HG03139 (cell line): ENCODE results near the gene EZH1.
A peak's percentile ranks its signal among the peaks of the same experiment; 100 is the strongest.
"Not testable (repeated sequence)": the region's sequence is repeated elsewhere in the genome, so short reads cannot be mapped to it uniquely, and the experiment has no call there.

Source experiments
- ATAC-seq: cut with Tn5 transposase; IDR thresholded peaks from one replicate; pipeline ENCODE4 v1.9.1; 2021; ENCODE audit not compliant: unreplicated experiment

The EZH1 gene

GRCh38 chr17:42773290-42774035 lies 28.6 kb upstream of the EZH1 start, which contains the start of gene VPS25:
VPS25 (plus strand) TSS chr17:42773449; CDS start chr17:42773476, 27 bp downstream.
- ATAC-seq, result no peak

GRCh38 chr17:42772945-42773289 lies 28.1 kb upstream of the EZH1 start:
- no peak for ATAC-seq

- ATAC-seq, result not testable (repeated sequence)
Measured at GRCh38 chr17:42769964-42770363, 25.1 kb upstream of the EZH1 start.

- not testable (repeated sequence) for ATAC-seq
Measured at GRCh38 chr17:42768006-42768405, 23.2 kb upstream of the EZH1 start.

GRCh38 chr17:42767512-42767911 lies 22.7 kb upstream of the EZH1 start:
- no peak for ATAC-seq

GRCh38 chr17:42766124-42766523 lies 21.3 kb upstream of the EZH1 start:
- no peak for ATAC-seq

- no peak for ATAC-seq
Measured at GRCh38 chr17:42761638-42762037, 16.8 kb upstream of the EZH1 start.

- no peak for ATAC-seq
Measured at GRCh38 chr17:42760652-42761581, 16.1 kb upstream of the EZH1 start, which contains the start of gene RAMP2. RAMP2 (plus strand) TSS chr17:42761227; CDS start chr17:42761262, 35 bp downstream.

- no peak for ATAC-seq
Measured at GRCh38 chr17:42759982-42760651, 15.3 kb upstream of the EZH1 start.

GRCh38 chr17:42754782-42755181 lies 9.9 kb upstream of the EZH1 start:
- no peak for ATAC-seq

- no peak for ATAC-seq
Measured at GRCh38 chr17:42751628-42752027, 6.8 kb upstream of the EZH1 start.

GRCh38 chr17:42750739-42751344 lies 6.0 kb upstream of the EZH1 start:
- ATAC-seq, result no peak

GRCh38 chr17:42748908-42749798 lies 4.3 kb upstream of the EZH1 start:
- ATAC-seq, result no peak

- no peak for ATAC-seq
Measured at GRCh38 chr17:42748202-42748907, 3.5 kb upstream of the EZH1 start.

- peak; percentile 43 for ATAC-seq
Measured at GRCh38 chr17:42744283-42744805, 496 bp downstream of the EZH1 start.

GRCh38 chr17:42743595-42744282 lies 1.1 kb downstream of the EZH1 start:
- no peak for ATAC-seq

- not testable (repeated sequence) for ATAC-seq
Measured at GRCh38 chr17:42742916-42743315, 1.9 kb downstream of the EZH1 start.

GRCh38 chr17:42740699-42741098 lies 4.1 kb downstream of the EZH1 start:
- no peak for ATAC-seq
